K562 (cell line): ENCODE measurements around the gene PACSIN3. TPM values are rescaled to one million over a fixed set of nuclear protein-coding genes. Genes with fewer than 3 reads are reported as not detected.

ENCODE experiments used
- ADNP ChIP-seq: fragments of 200-800 bp; sonication (Bioruptor generic); IDR thresholded peaks from 2 replicates; pipeline ENCODE4 v1.6.1; 2016; ENCODE audit warnings: missing genetic modification characterization, missing compliant biosample characterization
- FOSL1 ChIP-seq: fragments of 200-800 bp; sonication (Bioruptor generic); conservative IDR thresholded peaks from 2 replicates; pipeline ENCODE4 v1.6.1; 2016; ENCODE audit warnings: missing genetic modification characterization, missing compliant biosample characterization
- FOXA3 ChIP-seq, 2 experiments: fragments of 450-650 bp in 1 of 2; sonication (generic) in 1 of 2; formaldehyde crosslinking; IDR thresholded peaks in 1 of 2; conservative IDR thresholded peaks in 1 of 2; 2 replicates each; pipeline versions ENCODE4 v1.4.0 to v1.8.0; 2020 to 2022; ENCODE audit warnings: mild to moderate bottlenecking in 2 of 2, missing genetic modification reagents in 1 of 2
- HCFC1 ChIP-seq: IDR thresholded peaks from 2 replicates; pipeline ENCODE4 v1.6.1; 2012; ENCODE audit warnings: low read depth, low read length, improper control_type of control experiment
- HDAC1 ChIP-seq, 2 experiments: fragments of 450-650 bp; IDR thresholded peaks; 2 replicates each; pipeline ENCODE4 v1.6.1; 2016 to 2017; ENCODE audit warnings: inconsistent platforms in 1 of 2, mild to moderate bottlenecking in 1 of 2, moderate library complexity in 1 of 2
- HMGXB4 ChIP-seq: sonication (generic); formaldehyde crosslinking; IDR thresholded peaks from 2 replicates; pipeline ENCODE4 v1.8.1; 2023; ENCODE audit warnings: mild to moderate bottlenecking, missing genetic modification reagents
- MCM7 ChIP-seq, 2 experiments: fragments of 450-650 bp; IDR thresholded peaks; 2 replicates each; pipeline ENCODE4 v1.6.1; 2016 to 2018
- MTA2 ChIP-seq: fragments of 450-650 bp; IDR thresholded peaks from 2 replicates; pipeline ENCODE4 v1.6.1; 2016; ENCODE audit warnings: low read depth
- NCOR1 ChIP-seq: fragments of 450-650 bp; IDR thresholded peaks from 2 replicates; pipeline ENCODE4 v1.6.1; 2016; ENCODE audit warnings: mild to moderate bottlenecking, moderate library complexity
- PCBP2 ChIP-seq: fragments of 200-400 bp; formaldehyde crosslinking; IDR thresholded peaks from 2 replicates; pipeline ENCODE4 v1.6.1; 2018; ENCODE audit warnings: low read length, low read depth, mild to moderate bottlenecking, moderate library complexity; ENCODE audit not compliant: poor library complexity, severe bottlenecking
- PURB ChIP-seq: sonication (generic); formaldehyde crosslinking; IDR thresholded peaks from 2 replicates; pipeline ENCODE4 v1.9.0; 2021; ENCODE audit warnings: low read depth, mild to moderate bottlenecking, missing genetic modification reagents
- SRSF1 ChIP-seq: fragments of 200-400 bp; formaldehyde crosslinking; IDR thresholded peaks from 2 replicates; pipeline ENCODE4 v1.6.1; 2017; ENCODE audit warnings: mild to moderate bottlenecking, low read depth, low read length, moderate library complexity
- TCF3 ChIP-seq: sonication (generic); formaldehyde crosslinking; IDR thresholded peaks from 2 replicates; pipeline ENCODE4 v1.4.0; 2020; ENCODE audit warnings: mild to moderate bottlenecking, missing genetic modification reagents
- ZBTB11 ChIP-seq, 3 experiments: fragments of 200-800 bp in 1 of 3; fragments of 250-450 bp in 1 of 3; fragments of 450-650 bp in 1 of 3; sonication (Bioruptor Pico) in 1 of 3; sonication (Bioruptor generic) in 1 of 3; formaldehyde crosslinking in 1 of 3; IDR thresholded peaks; 2 replicates each; pipeline versions ENCODE4 v1.6.1 to v1.8.0; 2016 to 2022; ENCODE audit warnings: mild to moderate bottlenecking in 2 of 3, missing genetic modification characterization in 2 of 3, missing compliant biosample characterization in 1 of 3, moderate library complexity in 1 of 3
- ZBTB5 ChIP-seq: fragments of 450-650 bp; IDR thresholded peaks from 2 replicates; pipeline ENCODE4 v1.6.1; 2017; ENCODE audit warnings: antibody characterized with exemption
- ZNF280B ChIP-seq: fragments of 250-450 bp; sonication (Bioruptor Pico); IDR thresholded peaks from 2 replicates; pipeline ENCODE4 v1.5.1; 2021; ENCODE audit warnings: mild to moderate bottlenecking
- polyA plus RNA-seq, 8 experiments: library from polyadenylated mRNA; depleted of rRNA in 4 of 8; stranded (reverse) in 5 of 8; unstranded in 3 of 8; fragments of >200 nt; fragmentation: Nextera tagmentation in 2 of 8; fragmentation: Illumina TruSeq in 1 of 8; extraction: Ambion mirVana in 2 of 8; extraction: Trizol in 1 of 8; gene quantifications; 2 replicates each; pipeline versions ENCODE4 v1.2.1 to v1.2.3, GENCODE V29; 2011 to 2014; ENCODE audit warnings: inconsistent platforms in 1 of 8, missing spikeins in 1 of 8
- total RNA-seq, 7 experiments: library from RNA; depleted of rRNA in 6 of 7; stranded (reverse); fragments of >200 nt in 6 of 7; fragmentation: Illumina TruSeq in 2 of 7; extraction: Trizol in 2 of 7; gene quantifications; 2 replicates each; pipeline versions ENCODE4 v1.2.1 to v1.2.3, GENCODE V29; 2011 to 2021; ENCODE audit warnings: low replicate concordance in 1 of 7

PACSIN3 gene
- total and polyA plus RNA-seq, 9 of the 15 experiments (the other 6 are each of a cell fraction or from before 2014, with no cell fraction given), result 0.13 to 18.1 (median 7.1) TPM

GRCh38 chr11:47130543-47130942 is 55.7 kb downstream of the PACSIN3 start (continued):
- TF ChIP-seq ZNF280B (no peak), HDAC1 (IDR thresholded peaks at IDR 0.05) (no peak), ZBTB5 (no peak), HMGXB4 (no peak), HCFC1 (no peak), MTA2 (0 out of 2 replicates have a peak, but pooled peaks have one; percentile 20), SRSF1 (no peak), FOXA3 (CRISPR knock-in tag; conservative IDR thresholded peaks at IDR 0.05 in 1 of 2, IDR thresholded peaks at IDR 0.05 in 1 of 2) (peak; percentile 85 to 93), ZBTB11 (CRISPR knock-in tag; IDR thresholded peaks at IDR 0.05) (no peak), FOSL1 (tag) (no peak), TCF3 (CRISPR knock-in tag) (0 out of 2 replicates have a peak, but pooled peaks have one; percentile 35), MCM7 (IDR thresholded peaks at IDR 0.05) (no peak), PURB (CRISPR knock-in tag) (no peak), ADNP (no peak), NCOR1 (0 out of 2 replicates have a peak, but pooled peaks have one; percentile 19), PCBP2 (no peak)
